Measurements from ENCODE around the gene GABPB1.

DNA sequence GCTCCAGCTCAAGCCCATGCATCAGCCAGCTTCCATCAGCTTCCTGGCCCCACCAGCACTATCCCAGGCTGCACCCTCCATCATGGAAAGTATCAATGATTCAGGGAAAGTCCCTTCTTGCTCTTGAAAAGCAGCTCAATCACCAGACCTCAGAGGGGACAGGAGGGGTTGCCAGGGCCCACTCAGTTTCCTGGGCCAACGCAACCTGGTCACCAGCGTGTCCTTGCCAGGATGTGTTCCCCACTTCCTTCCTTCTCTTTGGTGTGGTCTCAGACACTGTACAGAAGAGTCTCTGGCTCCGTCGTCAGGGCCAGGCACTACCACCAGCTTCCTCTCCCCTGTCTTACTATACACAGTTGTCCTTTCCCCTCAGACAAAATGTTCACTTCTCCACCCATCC lies 92.5 kb downstream of the GABPB1 start:
- TF ChIP-seq, protein P1, sequence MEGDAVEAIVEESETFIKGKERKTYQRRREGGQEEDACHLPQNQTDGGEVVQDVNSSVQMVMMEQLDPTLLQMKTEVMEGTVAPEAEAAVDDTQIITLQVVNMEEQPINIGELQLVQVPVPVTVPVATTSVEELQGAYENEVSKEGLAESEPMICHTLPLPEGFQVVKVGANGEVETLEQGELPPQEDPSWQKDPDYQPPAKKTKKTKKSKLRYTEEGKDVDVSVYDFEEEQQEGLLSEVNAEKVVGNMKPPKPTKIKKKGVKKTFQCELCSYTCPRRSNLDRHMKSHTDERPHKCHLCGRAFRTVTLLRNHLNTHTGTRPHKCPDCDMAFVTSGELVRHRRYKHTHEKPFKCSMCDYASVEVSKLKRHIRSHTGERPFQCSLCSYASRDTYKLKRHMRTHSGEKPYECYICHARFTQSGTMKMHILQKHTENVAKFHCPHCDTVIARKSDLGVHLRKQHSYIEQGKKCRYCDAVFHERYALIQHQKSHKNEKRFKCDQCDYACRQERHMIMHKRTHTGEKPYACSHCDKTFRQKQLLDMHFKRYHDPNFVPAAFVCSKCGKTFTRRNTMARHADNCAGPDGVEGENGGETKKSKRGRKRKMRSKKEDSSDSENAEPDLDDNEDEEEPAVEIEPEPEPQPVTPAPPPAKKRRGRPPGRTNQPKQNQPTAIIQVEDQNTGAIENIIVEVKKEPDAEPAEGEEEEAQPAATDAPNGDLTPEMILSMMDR (IDR thresholded peaks at IDR 0.05), result no peak
- no peak for TF ChIP-seq POLR2AphosphoS5 (IDR thresholded peaks at IDR 0.05; ENCODE audit: insufficient read depth in 1 of 2, low read depth in 1 of 2)
- no peak for TF ChIP-seq POLR2A (IDR thresholded peaks at IDR 0.05)
